Activated naive CD4-positive, alpha-beta T cell treated with anti-CD3 and anti-CD28 coated beads, Interleukin-2, amount 50 U/mL, for 16 hours (primary cell): ENCODE data around the gene ARAP1.
A peak's percentile ranks its signal among the peaks of the same experiment; 100 is the strongest.

Experiments used
- DNase-seq: peaks from one replicate; pipeline ENCODE4 v3.0.0-alpha.2; 2020

The ARAP1 gene

GRCh38 chr11:72679869-72680268 lies 72.3 kb downstream of the ARAP1 start:
- DNase-seq = no peak

GRCh38 chr11:72678524-72678923 lies 73.7 kb downstream of the ARAP1 start:
- DNase-seq = no peak

DNA sequence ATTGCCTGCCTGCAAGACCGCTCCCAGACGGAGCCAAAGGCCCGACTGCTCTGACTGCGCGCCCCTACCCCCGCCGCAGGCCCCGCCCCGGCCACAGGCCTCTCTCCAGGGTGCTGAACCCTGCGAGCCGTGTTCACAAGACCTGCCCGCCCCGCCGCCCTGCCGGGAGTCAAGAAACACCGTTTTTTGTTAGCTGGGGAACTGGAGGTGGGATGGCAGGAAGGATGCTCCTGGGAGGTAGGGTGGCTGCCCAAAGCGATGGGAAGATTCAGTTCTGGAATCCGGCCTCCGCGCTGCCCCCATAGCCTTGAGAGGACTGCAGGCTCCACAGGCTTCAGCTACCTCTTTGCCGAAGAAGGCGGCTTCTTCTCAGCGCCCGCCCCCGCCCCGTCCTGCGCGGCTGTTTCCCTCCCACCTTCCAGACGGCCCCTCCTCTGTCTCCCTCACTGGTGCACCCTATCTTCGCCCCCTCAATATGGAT lies 75.3 kb downstream of the ARAP1 start:
- DNase-seq = peak; percentile 80

- no peak for DNase-seq
Measured at GRCh38 chr11:72675221-72675620, 77.0 kb downstream of the ARAP1 start.

DNA sequence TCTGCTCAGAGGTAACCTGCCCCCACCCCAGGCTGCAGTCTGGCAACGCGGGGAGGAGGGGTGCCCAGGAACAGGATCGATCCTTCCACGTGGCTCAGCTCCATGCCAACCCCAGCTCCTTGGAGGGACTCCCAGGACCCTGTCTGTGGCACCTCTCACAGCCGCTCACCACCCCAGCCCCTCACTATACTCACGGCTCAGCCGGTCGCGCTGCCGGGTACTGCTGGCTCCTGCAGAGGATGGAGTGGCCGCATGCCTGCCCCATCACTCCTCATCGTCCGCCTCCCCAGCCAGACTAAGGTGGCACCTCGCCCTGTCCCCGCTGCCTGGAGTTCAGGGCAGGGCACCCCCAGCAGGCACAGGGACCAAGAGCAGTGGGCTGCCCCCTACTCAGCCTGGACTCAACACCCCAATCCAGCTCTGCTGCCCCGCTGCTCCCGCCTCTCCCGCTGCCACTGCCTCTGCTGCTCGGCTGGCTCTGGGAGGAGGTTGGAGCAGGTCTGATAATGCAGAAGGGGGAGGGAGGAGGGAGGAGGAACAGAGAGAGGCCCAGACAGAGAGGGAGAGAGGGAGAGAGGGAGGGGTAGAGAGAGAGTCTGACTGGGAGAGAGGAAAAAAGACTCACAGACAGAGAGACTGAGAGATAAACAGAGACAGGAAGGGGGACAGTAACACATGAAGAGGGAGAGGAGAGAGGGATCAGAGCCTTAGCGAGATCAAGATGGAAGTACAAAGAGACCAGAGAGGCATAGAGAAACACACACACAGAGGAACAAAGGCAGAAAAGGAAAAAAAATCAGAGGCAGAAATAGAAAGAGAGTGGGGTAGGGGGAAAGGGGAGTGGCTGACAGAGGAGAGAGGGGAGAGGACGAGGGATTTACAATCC lies 78.0 kb downstream of the ARAP1 start, which contains the start of gene PDE2A:
TSS of gene PDE2A (minus strand) at position 480 of the 886 bp plus-strand sequence. CDS start at position 265, 215 bp downstream.
- DNase-seq = no peak

DNA sequence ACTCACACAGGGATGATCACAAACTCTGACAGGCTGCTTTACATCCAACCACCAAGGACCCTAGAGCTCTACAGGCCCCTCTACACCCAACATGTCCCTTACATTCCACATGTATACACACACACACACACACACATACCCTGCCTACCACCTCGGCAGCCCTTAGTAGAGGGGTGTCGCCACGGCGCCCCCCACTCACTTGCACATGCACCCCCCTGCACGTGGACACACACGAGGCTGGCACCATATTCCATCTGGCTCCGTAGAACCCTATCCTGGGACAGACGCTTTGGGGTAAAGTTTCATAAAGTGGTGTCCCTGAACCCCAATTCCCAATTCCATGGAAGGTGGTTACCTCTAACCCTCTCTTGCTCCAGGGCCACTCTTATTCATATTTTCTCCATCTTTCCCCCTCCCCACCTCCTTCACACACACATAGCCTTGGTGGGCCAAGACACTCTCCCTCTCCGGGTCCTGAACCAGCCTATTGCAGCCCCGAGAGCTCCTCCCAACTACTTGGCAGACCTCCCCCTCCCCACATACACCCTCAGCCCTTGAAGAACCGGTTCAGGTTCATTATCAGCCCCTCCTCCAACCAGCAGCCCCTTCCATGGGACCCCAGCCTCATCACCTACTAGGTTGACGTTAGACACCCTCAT lies 78.8 kb downstream of the ARAP1 start:
- DNase-seq = no peak

DNA sequence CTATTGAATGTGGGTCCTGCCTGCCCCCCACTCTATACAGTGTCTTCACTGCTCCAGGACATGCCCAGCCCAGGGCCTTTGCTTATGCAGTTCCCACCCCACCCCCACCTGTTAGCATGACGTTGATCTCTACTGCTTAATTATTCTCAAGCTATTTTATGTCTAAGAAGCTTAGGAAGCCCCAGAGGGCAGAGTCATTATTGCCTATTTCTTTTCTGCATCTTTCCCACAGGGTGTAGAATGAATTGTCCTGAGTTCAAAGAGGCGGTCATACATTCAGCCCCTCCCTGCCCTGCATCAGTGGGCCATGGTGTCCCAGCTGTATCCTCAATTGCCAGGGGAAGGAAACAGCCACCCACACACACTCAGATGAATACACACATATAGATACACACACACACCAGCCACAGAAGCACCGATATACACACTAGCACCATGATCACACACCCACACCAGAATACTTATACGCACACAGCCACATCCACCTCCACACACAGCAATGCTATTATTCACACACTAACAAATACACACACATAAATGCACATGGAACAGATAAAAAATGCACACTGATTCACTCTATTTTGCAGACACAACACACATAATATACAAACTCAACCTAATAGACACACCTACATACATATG lies 79.5 kb downstream of the ARAP1 start:
- DNase-seq = no peak

GRCh38 chr11:72671152-72672099 lies 80.8 kb downstream of the ARAP1 start:
- no peak for DNase-seq

DNA sequence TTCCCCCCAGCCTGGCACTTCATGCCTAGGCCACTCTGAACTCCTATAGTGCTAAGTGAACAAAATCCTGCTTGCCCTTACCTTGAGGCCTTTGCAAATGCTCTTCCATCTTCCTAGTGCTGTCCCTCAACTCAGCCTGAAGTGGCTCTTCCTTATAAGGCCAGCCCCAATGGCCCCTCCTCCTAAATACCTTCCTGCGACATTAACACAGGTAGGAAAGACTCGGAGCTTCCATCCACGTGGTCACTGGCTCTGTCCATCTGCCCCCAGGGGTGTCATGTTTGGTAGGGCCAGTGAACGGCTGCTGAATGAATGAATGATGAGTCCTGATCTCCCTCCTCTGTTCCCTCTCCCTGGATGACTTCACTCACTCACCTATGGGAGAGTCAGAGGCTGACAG lies 82.2 kb downstream of the ARAP1 start:
- DNase-seq = no peak

GRCh38 chr11:72669527-72669926 lies 82.7 kb downstream of the ARAP1 start:
- DNase-seq = no peak

DNA sequence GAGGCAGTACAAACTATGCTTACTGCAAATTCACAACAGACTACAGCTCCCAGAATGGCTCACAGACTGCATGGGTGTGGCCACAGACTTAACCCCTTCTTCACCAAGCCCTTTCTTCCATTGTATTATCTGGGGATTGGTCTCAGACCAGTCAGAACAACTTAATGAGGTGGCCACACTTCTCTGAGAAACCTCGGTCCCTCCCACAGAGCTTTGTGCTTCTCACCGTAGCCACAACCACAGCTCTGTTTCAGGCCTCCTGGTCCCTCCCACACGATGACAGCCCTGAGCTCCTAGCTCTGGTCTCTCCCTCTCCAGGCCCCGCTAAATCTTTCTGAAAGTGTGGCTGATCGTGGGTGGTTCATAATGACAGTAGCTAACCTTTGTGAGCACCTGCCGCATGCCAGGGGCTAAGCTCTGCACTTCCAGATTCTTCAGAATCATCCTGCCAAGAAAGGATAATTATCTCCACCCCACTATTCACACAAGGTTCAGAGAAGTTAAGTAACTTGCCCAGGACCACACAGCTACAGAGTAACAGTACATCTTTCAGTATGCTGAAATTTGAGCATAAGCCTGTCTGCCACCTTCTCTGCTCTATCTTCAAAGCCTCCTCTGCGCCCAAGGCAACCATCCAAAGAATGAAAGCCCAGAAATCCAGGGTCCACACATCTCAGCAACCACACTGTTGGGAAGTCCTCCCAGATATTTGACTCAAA lies 83.4 kb downstream of the ARAP1 start:
- no peak for DNase-seq

- no peak for DNase-seq
Measured at GRCh38 chr11:72665911-72666472, 86.2 kb downstream of the ARAP1 start.

- no peak for DNase-seq
Measured at GRCh38 chr11:72662036-72662435, 90.2 kb downstream of the ARAP1 start.

DNA sequence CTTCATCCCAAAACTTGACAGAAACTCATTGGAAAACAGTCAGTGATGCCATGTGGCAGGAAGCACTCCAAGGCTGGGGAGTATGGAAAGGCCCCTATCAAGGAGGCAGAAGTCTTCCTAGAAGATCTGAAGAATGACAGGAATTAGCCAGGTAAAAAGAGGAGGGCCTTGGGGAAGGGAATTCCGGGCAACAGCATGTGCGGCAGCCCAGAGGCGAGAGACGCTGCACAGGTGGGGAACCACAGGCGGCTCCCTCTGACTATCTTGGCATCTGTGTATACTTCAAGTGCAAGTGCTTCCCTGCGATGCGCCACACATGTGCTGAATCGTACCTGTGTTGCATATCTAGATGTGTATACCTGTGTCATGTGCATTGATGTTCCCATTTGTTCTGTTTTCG lies 90.7 kb downstream of the ARAP1 start:
- no peak for DNase-seq

- no peak for DNase-seq
Measured at GRCh38 chr11:72658989-72659640, 93.1 kb downstream of the ARAP1 start.

- no peak for DNase-seq
Measured at GRCh38 chr11:72657411-72658100, 94.7 kb downstream of the ARAP1 start.

- DNase-seq = no peak
Measured at GRCh38 chr11:72655896-72656464, 96.2 kb downstream of the ARAP1 start.

- DNase-seq = no peak
Measured at GRCh38 chr11:72655014-72655413, 97.2 kb downstream of the ARAP1 start.

DNA sequence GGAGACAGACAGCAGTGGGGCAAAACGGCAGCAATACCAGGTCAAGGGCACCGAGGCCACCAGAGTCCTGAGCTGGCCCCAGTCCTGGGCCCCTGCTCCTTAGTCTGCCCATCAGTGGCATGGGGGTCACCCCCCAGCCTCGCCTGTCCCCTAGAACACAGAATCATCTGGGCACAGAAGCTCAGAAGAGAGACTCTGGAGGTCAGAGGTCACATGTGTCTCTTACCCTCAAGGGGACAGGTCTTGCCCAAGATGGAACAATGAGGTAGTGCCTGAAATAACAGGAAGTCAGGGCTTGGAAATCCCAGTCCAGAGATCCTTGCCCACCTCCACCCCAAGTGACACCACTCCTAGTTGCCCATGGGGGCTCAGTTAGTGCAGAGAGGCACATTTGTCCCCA lies 98.6 kb downstream of the ARAP1 start:
- no peak for DNase-seq
